NT2/D1 (cell line): ENCODE data around the gene NRXN3.

Experiments
- DNase-seq: peaks from one replicate; pipeline ENCODE4 v3.0.0-alpha.2; 2011; ENCODE audit warnings: low read depth, low spot score
- H3K27me3 ChIP-seq: 2 replicates; pipeline ENCODE4 v1.6.0; 2011; ENCODE audit warnings: mild to moderate bottlenecking; ENCODE audit not compliant: insufficient read length, insufficient read depth
- H3K36me3 ChIP-seq: 2 replicates; pipeline ENCODE4 v1.6.1; 2011; ENCODE audit warnings: mild to moderate bottlenecking, low read length, mixed read lengths; ENCODE audit not compliant: insufficient read depth, insufficient read length
- H3K4me1 ChIP-seq: 2 replicates; pipeline ENCODE4 v1.5.1; 2011; ENCODE audit not compliant: insufficient read depth, insufficient read length
- H3K4me3 ChIP-seq: 2 replicates; pipeline ENCODE4 v1.5.1; 2011; ENCODE audit warnings: low read depth; ENCODE audit not compliant: insufficient read length
- H3K9ac ChIP-seq: 2 replicates; pipeline ENCODE4 v1.6.0; 2011; ENCODE audit warnings: low read depth; ENCODE audit not compliant: insufficient read length
- H3K9me3 ChIP-seq: 2 replicates; pipeline ENCODE4 v1.5.1; 2011; ENCODE audit warnings: mild to moderate bottlenecking, low read length; ENCODE audit not compliant: insufficient read depth
- SUZ12 ChIP-seq: IDR thresholded peaks from 2 replicates; pipeline ENCODE4 v1.6.1; 2011; ENCODE audit not compliant: insufficient read length, insufficient read depth; ENCODE audit errors: extremely low read depth
- YY1 ChIP-seq: IDR thresholded peaks from 2 replicates; pipeline ENCODE4 v1.6.1; 2011; ENCODE audit not compliant: insufficient read length, insufficient read depth
- ZNF274 ChIP-seq: IDR thresholded peaks from 2 replicates; pipeline ENCODE4 v1.6.1; 2011; ENCODE audit warnings: mild to moderate bottlenecking, low read depth, low read length

NRXN3 gene

GRCh38 chr14:78175412-78175811 is 5.2 kb downstream of the NRXN3 start:
- no peaks in the 10 kb centered on the region for H3K27me3 ChIP-seq
- H3K4me1 ChIP-seq, result no peaks in the 10 kb centered on the region
- TF ChIP-seq SUZ12 (no peak), YY1 (no peak), ZNF274 (no peak)
- DNase-seq, result no peak
- no peaks in the 10 kb centered on the region for H3K36me3 ChIP-seq
- H3K9ac ChIP-seq, result no peak overlapping the region
- H3K9me3 ChIP-seq, result no peaks in the 10 kb centered on the region
- no peak overlapping the region for H3K4me3 ChIP-seq

- Histone ChIP-seq H3K27me3 (no peaks in the 10 kb centered on the region), H3K4me1 (no peaks in the 10 kb centered on the region), H3K9me3 (no peaks in the 10 kb centered on the region), H3K36me3 (no peaks in the 10 kb centered on the region), H3K4me3 (no peak overlapping the region), H3K9ac (no peak overlapping the region)
- no peak for DNase-seq
- TF ChIP-seq ZNF274, result no peak
- no peak for TF ChIP-seq SUZ12
- no peak for TF ChIP-seq YY1
These were observed 7.9 kb downstream of the NRXN3 start for GRCh38 chr14:78178071-78178470.

GRCh38 chr14:78178971-78179370 is 8.8 kb downstream of the NRXN3 start:
- no peaks in the 10 kb centered on the region for H3K27me3 ChIP-seq
- no peak overlapping the region for H3K9ac ChIP-seq
- H3K36me3 ChIP-seq, result no peaks in the 10 kb centered on the region
- no peaks in the 10 kb centered on the region for H3K4me1 ChIP-seq
- no peaks in the 10 kb centered on the region for H3K9me3 ChIP-seq
- no peak overlapping the region for H3K4me3 ChIP-seq
- no peak for DNase-seq
- TF ChIP-seq ZNF274 (no peak), SUZ12 (no peak), YY1 (no peak)

- Histone ChIP-seq H3K4me3 (no peak overlapping the region), H3K9ac (no peak overlapping the region), H3K36me3 (no peaks in the 10 kb centered on the region), H3K4me1 (no peaks in the 10 kb centered on the region), H3K9me3 (no peaks in the 10 kb centered on the region), H3K27me3 (no peaks in the 10 kb centered on the region)
- TF ChIP-seq YY1 (no peak), SUZ12 (no peak), ZNF274 (no peak)
- DNase-seq, result no peak
These were observed 11.1 kb downstream of the NRXN3 start for GRCh38 chr14:78181270-78181669.

- Histone ChIP-seq H3K9me3 (no peaks in the 10 kb centered on the region), H3K27me3 (no peaks in the 10 kb centered on the region), H3K4me1 (no peaks in the 10 kb centered on the region), H3K4me3 (no peak overlapping the region), H3K9ac (no peak overlapping the region), H3K36me3 (no peaks in the 10 kb centered on the region)
- DNase-seq, result no peak
- no peak for TF ChIP-seq ZNF274
- no peak for TF ChIP-seq SUZ12
- TF ChIP-seq YY1, result no peak
These were observed 12.5 kb downstream of the NRXN3 start for GRCh38 chr14:78182722-78183121.

GRCh38 chr14:78184157-78184556 is 14.0 kb downstream of the NRXN3 start:
- Histone ChIP-seq H3K9me3 (no peaks in the 10 kb centered on the region), H3K27me3 (no peaks in the 10 kb centered on the region), H3K4me3 (no peak overlapping the region), H3K4me1 (no peaks in the 10 kb centered on the region), H3K36me3 (no peaks in the 10 kb centered on the region), H3K9ac (no peak overlapping the region)
- DNase-seq, result no peak
- TF ChIP-seq YY1, result no peak
- TF ChIP-seq SUZ12, result no peak
- TF ChIP-seq ZNF274, result no peak

GRCh38 chr14:78186277-78186676 is 16.1 kb downstream of the NRXN3 start:
- Histone ChIP-seq H3K9me3 (no peaks in the 10 kb centered on the region), H3K27me3 (no peaks in the 10 kb centered on the region), H3K4me3 (no peak overlapping the region), H3K4me1 (no peaks in the 10 kb centered on the region), H3K9ac (no peak overlapping the region), H3K36me3 (no peaks in the 10 kb centered on the region)
- no peak for DNase-seq
- no peak for TF ChIP-seq YY1
- no peak for TF ChIP-seq ZNF274
- TF ChIP-seq SUZ12, result no peak
